C4-2B (cell line): Measurements from ENCODE around the gene OSBPL6.

Source experiments
- CTCF ChIP-seq: fragments of 450-650 bp; conservative IDR thresholded peaks from 2 replicates; pipeline ENCODE4 v1.5.1; 2017; ENCODE audit warnings: mild to moderate bottlenecking
- ZFX ChIP-seq: fragments of 450-650 bp; IDR thresholded peaks from 2 replicates; pipeline ENCODE4 v1.6.1; 2017

GRCh38 chr2:178391701-178392100 lies 197.4 kb downstream of the OSBPL6 start:
- TF ChIP-seq CTCF (no peak), ZFX (no peak)
